ENCODE data around the gene CRYBG1.

GRCh38 chr6:106445508-106445878 is 85.0 kb downstream of the CRYBG1 start:
- TF ChIP-seq CTCF (IDR thresholded peaks at IDR 0.05; ENCODE audit: insufficient read depth, low read length) (no peak), POLR2AphosphoS5 (IDR thresholded peaks at IDR 0.05; ENCODE audit: low read depth) (no peak)
